RPMI7951 (cell line): Measurements from ENCODE around the gene DHX40. TPM values are rescaled to one million over a fixed set of nuclear protein-coding genes. Genes with fewer than 3 reads are reported as not detected.
A peak's percentile ranks its signal among the peaks of the same experiment; 100 is the strongest.
"Not testable (repeated sequence)": the region's sequence is repeated elsewhere in the genome, so short reads cannot be mapped to it uniquely, and the experiment has no call there.

ENCODE experiments used
- DNase-seq: peaks from one replicate; pipeline ENCODE4 v3.0.0-alpha.2; 2012; ENCODE audit warnings: low read depth
- total RNA-seq: library from RNA; depleted of rRNA; stranded (reverse); fragments of >200 nt; shearing (Covaris generic); gene quantifications from 2 replicates; pipeline ENCODE4 v1.2.3, GENCODE V29; 2014

The DHX40 gene
- total RNA-seq, 1 experiment from 2014 or later: 43.7 TPM

DNA sequence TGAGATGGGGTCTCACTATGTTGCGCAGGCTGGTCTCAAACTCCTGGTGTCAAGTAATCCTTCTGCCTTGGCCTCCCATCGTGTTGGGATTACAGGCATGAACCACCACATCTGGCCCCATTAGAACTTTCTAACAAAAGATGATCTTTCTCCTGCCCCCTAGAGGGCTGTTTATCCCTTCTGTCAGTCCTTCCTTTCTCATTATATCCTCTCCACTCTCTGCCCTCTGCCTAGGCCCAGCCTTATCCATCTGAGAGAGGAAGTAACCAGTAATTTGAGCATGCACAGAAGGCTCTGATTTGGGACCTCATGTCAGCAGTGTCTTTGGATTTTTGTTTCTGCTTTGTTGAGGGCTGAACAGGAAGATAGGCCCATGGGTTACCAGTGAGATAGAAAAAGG lies 4.4 kb upstream of the DHX40 start:
- DNase-seq: peak; percentile 42

DNA sequence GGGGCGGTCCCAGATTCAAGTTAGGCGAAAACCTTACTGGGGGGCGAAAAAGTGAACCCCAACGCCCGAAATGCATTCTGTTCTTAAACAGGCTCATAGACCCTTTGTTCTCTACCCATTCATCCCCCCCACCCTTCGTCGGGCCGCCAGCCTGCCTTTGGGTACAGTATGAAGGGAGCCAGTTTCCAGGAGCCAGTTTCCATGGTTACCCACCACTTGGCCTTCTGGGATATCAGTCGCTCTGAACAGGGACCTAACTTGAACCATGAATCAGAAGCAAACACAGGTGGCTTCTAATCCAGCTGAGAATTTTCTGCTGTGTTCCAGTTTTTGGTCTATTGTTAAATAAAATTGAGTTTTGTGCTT lies 532 bp downstream of the DHX40 start:
- DNase-seq: peak; percentile 77

DNA sequence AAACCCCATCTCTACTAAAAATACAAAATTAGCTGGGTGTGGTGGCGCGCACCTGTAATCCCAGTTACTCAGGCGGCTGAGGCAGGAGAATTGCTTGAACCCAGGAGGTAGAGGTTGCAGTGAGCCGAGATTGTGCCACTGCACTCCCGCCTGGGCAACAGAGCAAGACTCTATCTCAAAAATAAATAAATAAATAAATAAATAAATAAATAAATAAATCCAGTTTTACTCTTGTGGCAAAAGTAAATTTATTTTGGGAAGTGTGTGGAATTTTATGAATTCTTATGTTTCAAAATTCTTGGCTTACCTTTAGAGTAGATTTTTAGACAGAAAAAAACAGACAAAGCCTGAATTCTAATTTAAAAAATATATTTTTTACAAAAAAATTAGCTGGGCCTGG lies 3.7 kb downstream of the DHX40 start:
- not testable (repeated sequence) for DNase-seq

DNA sequence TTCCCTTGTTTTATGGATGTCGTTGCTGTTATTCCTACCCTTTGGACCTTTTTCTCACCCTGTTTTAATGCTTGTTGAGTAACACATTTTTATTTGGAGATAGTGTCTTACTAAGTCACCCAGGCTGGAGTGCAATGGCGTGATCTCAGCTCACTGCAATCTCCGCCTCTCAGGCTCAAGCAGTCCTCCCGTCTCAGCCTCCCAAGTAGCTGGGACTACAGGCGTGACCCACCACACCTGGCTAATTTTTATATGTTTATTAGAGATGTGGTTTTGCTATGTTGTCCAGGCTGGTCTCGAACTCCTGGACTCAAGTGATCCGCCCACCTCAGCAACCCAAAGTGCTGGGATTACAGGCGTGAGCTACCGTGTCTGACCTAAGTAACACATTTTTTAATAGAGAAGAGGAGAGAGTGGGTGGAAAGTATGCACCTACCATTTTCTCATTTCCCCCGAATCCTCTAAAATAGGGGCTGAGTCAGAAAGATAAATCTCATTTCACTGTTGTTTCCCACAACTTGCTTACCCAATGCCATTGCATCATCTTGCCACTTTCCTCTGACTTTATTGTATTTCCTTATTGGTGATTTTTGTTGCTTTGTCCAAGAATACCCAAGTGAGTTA lies 7.0 kb downstream of the DHX40 start:
- DNase-seq: no peak

DNA sequence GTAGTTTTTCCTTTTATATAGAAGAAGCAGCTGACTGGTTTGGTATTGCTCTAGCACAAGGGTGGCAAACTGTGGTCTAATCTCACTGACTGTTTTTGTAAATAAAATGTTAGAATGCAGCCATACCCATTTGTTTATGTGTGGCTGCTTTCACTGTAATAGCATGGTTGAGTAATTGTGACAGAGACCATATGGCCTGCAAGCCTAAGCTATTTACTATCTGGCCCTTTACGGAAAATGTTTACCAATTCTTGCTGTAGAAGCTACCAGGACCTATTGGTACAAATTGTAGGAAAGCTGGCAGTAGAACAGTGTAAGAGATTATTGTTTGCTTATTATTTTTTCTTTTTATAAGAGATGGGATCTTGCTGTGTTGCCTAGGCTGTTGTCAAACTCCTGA lies 18.8 kb downstream of the DHX40 start:
- not testable (repeated sequence) for DNase-seq

DNA sequence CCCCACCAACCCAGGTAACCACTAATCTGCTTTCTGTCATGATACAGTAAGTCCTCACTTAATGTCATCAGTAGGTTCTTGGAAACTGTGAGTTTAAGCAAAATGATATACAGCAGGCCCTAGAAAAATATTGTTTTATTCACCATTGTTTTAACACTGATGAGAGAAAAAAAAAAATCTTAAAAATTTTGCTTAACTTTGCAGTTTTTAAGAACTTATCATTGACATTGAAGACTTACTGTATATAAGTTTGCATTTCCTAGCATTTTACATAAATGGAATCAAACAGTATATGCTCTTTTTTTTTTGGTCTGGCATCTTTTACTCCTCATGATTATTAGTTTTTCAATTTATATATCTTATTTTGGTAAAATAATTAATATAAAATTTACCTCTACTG lies 34.8 kb downstream of the DHX40 start:
- DNase-seq: no peak

DNA sequence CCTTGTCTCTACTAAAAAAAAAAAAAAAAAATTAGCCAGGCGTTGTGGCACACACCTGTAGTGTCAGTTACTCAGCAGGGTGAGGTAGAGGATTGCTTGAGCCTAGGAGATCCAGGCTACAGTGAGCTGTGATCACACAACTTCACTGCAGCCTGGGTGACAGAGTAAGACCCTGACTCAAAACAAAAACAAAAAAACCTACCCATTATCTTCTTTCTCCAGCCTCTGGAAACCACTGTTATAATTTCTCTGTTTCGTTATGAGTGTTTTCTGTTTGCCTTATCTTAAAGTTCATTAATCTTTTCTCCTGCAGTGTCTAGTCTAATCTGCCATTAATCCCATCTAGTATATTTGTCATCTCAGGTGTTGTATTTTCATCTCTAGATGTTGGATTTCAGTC lies 35.7 kb downstream of the DHX40 start:
- DNase-seq: no peak

DNA sequence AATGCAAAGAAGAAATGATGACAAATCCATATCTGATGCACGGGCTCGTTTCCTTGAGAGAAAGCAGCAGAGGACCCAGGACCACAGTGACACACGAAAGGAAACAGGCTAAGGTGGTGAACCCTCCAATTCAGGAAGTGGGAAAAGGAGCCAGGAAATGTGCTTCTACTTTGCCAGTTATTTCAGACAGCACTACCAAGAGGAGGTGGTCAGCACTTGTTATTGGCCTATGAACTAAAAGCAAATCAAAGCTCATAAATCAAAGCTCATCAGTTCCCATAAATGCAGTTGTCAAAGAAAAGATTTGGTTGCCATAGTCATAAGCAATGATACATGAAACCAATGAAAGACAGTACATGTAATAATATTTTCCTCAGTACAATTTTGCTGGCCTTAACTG lies 41.7 kb downstream of the DHX40 start:
- no peak for DNase-seq

DNA sequence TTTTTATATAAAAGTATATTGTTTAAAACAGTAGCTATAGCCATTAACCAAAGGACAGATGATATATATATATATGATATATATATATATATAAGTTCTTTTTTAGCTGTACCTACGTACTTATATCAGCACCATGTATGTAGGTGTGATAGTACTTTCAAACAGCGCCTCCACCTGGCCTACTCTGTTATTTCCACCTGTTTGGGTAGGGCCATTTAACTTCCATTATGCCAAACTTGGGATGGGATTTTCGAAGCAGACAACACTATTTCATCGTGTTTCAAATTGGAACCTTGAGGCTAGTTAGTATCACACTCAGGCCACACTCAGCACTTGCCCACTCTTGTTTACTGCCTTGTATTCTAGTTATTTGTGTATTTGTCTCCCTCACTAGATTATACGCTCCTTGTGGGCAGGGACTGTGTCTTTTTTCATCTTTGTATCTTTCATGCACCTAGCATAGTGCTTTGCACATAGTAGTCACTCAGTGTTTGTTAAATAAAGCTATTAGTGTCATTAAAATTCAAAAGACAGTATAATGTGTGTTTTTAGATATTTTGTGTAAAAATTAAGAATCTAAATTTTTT lies 42.5 kb downstream of the DHX40 start:
- no peak for DNase-seq

DNA sequence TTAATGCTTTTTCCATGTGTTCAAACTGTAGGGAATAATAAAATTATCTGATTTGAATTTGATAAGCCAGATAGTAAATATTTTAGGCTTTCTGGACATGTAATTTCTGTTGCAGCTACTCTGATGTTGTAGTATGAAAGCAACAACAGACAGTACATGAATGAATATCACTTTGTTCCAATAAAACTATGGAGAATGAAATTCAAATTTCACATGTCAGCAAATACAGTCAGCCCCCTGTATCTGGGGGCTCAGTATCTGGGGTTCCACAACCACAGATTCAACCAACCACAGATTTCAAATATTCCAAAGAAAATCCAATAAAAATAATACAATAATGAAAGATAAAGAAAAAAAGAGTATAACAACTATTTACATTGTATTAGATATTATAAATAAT lies 46.1 kb downstream of the DHX40 start:
- DNase-seq: no peak

DNA sequence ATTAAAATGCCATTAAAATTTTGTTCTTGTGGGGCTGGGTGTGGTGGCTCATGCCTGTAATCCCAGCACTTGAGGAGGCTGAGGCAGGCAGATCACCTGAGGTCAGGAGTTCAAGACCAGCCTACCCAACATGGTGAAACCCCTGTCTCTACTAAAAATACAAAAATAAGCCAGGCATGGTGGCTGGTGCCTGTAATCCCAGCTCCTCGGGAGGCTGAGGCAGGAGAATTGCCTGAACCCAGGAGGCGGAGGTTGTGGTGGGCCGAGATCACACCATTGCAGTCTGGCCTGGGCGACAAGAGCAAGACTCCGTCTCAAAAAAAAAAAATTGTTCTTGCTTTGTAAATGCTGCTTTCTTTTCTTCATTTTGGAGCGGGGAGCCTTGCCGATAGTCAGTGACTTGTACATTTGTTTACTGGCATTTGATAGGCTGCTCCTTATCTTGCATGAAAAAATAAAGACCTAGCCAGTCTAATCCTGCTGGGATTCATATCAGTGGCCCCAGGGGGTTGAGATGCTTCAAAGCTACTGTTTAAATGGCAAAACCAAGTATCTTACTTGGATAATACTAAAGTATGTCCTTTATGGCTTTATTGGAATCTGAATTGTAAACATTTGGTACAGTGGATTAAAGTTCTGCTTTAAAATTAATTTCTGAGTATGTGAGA lies 51.0 kb downstream of the DHX40 start:
- no peak for DNase-seq

DNA sequence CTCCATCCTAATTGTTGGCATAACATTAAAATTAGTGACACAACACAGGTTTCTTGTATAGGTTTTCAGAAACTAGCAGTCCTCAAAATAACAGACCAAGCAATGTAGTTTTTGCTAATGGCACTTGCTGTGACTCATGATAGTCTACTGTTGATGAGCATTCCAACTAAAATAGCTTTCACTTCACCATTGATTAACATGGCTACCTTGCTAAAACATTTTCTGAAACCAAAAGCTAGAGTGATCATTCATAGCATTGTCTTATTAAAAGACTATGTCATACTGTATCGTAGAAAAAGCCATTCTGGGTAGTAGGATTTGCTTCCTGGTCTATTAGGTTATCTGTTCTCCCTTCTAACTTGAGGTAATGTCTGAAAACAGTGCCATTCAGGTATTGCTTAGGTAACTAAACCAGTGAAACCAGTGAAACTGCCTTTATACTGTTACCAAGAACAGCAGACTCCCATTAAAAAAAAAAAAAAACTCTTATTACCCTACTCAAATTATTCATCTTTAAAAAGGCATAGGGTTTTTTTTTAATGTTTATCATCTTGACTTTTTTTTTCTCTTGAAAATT lies 51.8 kb downstream of the DHX40 start:
- DNase-seq: peak; percentile 9

DNA sequence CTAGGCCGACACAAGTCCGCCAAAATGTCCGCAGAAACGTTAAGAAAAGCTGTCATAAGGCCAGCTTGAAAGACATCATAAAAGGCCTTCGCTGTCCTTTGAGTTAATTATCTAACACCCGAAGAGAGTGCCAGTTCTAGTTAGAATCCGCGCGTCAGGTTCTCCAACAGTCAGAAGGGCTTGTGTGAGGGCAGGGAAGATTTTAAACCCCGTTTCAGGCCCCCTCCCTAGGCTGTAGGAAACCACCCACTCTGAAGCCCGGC lies 53.6 kb downstream of the DHX40 start:
- no peak for DNase-seq

DNA sequence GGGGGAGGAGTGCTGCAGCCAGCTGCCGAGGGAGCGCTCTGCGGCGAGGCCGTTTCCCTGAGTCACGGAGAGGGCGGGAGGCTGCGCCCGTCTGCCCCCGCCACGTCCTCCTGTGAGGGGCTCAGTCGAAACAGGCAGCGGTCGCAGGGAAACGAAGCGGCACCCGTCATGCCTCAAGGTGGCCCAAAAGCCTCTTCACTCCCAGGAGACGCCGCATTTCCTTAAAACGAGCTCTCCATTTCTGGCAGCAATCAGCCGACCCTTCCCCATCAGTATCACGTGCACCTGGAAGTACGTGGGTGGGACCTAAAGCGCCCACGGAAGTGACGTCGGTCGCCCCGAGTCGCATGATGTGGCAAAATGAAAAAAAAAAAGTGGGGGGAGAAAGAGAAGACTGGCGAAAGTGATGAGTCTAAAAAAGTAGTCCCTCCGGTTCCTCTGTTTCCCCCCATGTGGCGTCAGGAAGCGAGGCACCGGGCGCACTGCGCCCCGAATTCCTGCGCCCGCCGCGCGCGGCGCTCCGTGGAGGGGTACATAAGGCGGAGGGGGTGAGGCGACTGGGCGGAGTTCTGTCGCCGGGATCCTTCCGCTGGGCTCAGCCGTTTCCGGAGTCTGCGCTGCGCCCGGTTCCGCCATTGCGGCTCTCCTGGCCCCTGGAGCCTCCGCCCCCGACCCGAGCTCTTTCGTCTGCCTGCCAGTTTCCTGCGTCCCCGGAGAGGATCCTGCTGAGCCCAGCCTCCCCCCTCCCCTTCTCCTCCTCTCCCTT lies 54.1 kb downstream of the DHX40 start, which contains the start of gene CLTC:
TSS of gene CLTC (plus strand) at position 598 of the 766 bp plus-strand sequence. CDS start 237 bp downstream, outside the sequence.
- peak; percentile 95 for DNase-seq

DNA sequence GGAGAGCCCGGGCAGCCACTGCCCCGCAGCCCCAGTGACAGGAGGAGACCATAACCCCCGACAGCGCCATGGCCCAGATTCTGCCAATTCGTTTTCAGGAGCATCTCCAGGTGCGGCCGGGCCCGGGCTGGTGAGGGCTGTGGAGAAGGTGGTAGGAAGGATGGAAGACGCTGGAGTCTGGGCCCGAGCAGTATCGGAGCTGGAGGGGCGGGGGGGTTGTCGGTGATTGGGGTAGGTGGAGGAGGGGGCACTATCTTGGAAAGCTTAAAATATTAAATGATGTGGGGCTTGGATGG lies 54.6 kb downstream of the DHX40 start:
- DNase-seq: no peak

DNA sequence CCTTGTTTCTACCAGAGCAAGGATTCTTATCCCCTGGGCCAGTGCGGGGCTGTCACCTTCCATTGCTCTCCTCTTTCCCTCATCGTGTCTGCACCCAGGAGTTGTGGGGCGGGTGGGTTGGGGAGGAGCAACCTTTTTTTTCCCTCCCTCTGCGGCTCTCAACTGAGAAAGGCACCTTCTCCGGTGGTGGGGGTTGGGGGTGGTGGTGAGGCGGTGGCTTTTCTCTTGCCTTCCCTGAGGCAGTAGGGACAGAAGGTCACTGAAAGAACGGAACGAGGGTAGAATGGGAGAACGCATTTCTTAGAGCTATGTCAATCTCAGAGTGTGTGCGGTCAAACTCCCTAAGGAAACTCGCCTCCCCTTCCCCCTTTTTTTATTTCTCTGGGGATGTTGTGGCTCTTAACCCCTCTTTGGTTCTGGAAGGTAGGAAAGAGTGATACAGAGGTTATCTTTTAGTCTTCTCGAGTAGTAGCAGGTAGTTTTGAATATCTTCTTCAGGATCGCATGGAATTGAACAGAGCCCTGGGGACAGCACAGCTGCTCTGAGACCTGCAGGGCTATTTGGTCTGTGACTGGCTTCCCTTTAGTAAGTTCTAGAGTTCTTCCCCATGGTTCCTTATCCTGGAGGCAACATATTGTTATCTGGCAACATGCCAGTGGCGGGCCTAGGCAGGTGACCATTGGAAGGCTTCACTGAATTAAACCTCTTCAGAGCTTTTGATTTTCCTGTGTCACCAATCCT lies 55.3 kb downstream of the DHX40 start:
- peak; percentile 61 for DNase-seq

DNA sequence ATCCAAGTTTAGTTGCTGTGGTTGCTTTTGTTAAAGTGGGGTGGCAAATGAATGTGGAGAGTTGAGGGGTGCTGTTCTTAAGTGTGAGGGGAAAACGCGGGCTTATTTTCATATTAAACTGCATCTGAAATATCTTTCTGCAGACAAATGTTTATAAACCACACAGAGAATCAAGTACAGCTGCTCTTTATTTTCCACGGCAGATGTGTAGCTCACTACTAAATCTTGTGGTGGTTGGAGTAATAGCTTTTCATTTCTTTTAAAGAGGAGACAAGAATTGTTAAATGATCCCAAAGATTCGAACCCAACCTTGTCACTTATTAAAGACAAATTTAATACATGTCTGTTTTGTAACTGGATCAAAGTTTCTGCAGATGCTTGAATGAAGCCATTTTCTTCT lies 56.4 kb downstream of the DHX40 start:
- DNase-seq: no peak

DNA sequence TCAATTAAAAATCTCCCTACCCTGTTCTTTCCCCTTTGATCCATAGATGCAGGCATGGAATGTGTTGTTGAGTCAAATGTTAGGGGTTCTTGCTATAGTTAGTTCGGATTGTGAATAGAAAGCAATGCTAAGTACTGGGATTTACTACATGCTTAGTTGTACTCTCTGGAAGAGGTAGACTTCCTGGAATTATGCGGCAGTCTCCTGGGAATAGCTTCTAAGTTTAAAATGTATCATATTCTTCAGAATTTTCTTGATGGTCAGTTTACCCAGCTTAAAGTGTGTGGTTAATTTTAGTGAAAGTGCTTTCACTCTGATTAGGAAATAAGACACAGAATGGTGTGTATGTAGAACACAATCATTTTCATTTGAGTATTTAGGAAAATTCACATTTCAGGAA lies 57.7 kb downstream of the DHX40 start:
- DNase-seq: no peak

DNA sequence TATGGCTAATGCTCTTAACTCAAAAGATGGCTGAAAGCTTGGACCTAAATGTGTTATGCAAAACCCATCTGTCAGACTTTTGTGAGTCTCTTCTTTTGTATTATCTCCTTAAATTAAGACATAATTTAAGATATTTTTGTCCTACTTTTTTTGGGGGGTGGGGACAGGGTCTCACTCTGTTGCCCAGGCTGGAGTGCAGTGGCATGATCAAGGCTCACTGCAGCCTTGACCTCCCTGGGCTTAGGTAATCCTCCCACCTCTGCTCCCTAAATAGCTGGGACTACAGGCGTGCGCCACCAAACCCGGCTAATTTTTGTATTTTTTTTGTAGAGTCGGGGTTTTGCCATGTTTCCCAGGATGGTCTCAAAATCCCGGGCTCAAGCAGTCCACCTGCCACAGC lies 61.3 kb downstream of the DHX40 start:
- no peak for DNase-seq

DNA sequence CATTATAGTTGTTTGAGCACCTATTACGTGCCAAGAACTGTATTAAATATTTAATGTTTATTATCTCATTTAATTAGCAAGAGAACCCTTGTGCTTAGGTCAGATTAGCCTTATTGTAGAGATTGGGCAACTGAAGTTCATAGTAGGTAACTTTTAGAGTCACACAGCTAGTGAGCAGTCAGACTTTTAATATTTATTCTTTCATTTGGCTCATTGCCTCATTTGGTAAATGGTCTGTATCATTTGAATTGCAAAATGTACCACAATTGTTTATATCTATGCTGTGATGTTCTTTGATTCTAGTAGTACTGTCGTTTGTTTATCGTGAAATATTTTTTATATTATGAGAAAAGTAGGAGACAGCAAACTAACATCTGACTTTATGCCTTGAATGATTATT lies 61.9 kb downstream of the DHX40 start:
- no peak for DNase-seq

DNA sequence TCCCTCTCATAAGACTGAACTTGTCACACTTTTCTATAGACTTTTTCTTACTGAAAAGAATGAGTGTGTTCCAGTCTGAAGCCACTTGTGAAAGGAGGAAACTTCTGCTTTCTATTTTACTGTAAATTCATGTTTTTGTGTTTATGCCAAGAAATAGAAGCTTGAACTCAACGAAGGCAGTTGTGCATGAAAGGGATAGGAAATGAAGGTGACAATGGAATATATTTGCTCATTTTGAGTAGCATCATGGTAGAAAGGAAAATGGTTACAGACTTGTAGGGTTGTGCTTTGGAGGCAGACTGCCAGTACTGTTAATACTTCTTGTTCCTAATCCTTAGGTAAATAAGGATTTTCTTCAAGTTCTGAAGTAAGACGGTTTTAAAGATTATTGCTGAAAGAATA lies 62.4 kb downstream of the DHX40 start:
- no peak for DNase-seq

DNA sequence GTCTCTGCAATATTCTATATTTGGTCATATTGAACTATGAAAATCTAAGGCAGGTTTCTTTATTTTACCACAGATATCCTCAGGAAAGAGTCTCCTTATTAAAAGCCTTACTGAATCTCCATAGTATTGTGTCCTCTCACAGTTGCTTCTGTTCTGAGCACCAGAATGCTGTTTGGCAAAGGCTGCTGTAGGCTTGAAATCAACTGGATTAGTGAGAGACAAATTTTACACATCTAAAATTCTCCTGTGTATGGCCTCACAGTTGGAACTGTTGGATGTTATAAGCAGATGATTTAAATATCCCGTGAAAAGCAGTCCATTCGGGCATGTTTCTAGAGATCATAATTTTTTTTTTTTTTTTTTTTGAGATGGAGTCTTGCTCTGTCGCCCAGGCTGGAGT lies 63.8 kb downstream of the DHX40 start:
- DNase-seq: no peak
